Vagina (tissue), 2 donors: ENCODE results near the gene GRAMD4. TPM values are rescaled to one million over a fixed set of nuclear protein-coding genes. Genes with fewer than 3 reads are reported as not detected.

Experiments used
- DNase-seq, 2 donors: peaks; one replicate each; pipeline ENCODE4 v3.0.0-alpha.2; 2017; ENCODE audit errors: extremely low spot score in 2 of 2
- H3K27ac ChIP-seq: fragments of 200-600 bp; sonication (generic); one replicate; pipeline ENCODE4 v1.5.1; 2019
- H3K27me3 ChIP-seq: fragments of 200-600 bp; sonication (generic); one replicate; pipeline ENCODE4 v1.5.1; 2019
- H3K36me3 ChIP-seq, 2 donors: fragments of 200-600 bp; sonication (generic); one replicate each; pipeline ENCODE4 v1.5.1; 2017 to 2019
- H3K4me1 ChIP-seq: fragments of 200-600 bp; sonication (generic); one replicate; pipeline ENCODE4 v1.5.1; 2019
- H3K4me3 ChIP-seq, 2 donors: fragments of 200-600 bp; sonication (generic); 1 replicate in 1 of 2; 2 replicates in 1 of 2; pipeline ENCODE4 v1.5.1; 2016 to 2019
- H3K9me3 ChIP-seq: fragments of 200-600 bp; sonication (generic); one replicate; pipeline ENCODE4 v1.5.1; 2019
- POLR2A ChIP-seq, 2 donors: fragments of 450-650 bp; IDR thresholded peaks; one replicate each; pipeline ENCODE4 v1.6.1; 2017; ENCODE audit warnings: antibody characterized with exemption in 2 of 2, mild to moderate bottlenecking in 2 of 2, moderate library complexity in 2 of 2
- POLR2AphosphoS5 ChIP-seq, 2 donors: sonication (generic); formaldehyde crosslinking; IDR thresholded peaks; one replicate each; pipeline ENCODE4 v1.9.0; 2017; ENCODE audit warnings: antibody characterized with exemption in 2 of 2, mild to moderate bottlenecking in 2 of 2, low read depth in 1 of 2; ENCODE audit not compliant: insufficient read depth in 1 of 2
- intact Hi-C: fragments of 100-400 bp; cut with DNase I; formaldehyde crosslinking; loops from one replicate; pipeline ENCODE4 v1.15.1; 2023
- total RNA-seq: library from RNA; depleted of rRNA; stranded (reverse); fragments of >200 nt; gene quantifications from one replicate; pipeline ENCODE4 v1.2.3, GENCODE V29; 2016
- TF ChIP-seq, protein P1 (sequence below), 3 experiments: fragments of 450-650 bp in 2 of 3; fragments of 200-600 bp in 1 of 3; sonication (generic) in 1 of 3; IDR thresholded peaks; one replicate each; pipeline ENCODE4 v1.5.1; 2017 to 2019; ENCODE audit warnings: antibody characterized with exemption in 3 of 3, mild to moderate bottlenecking in 2 of 3, moderate library complexity in 2 of 3

The GRAMD4 gene
- total RNA-seq, 1 donor from 2014 or later, result 28.7 TPM

GRCh38 chr22:46578251-46578823 lies 41.8 kb upstream of the GRAMD4 start:
- Histone ChIP-seq H3K4me1 (peaks cover 61% of the 10 kb centered on the region), H3K27ac (peak overlapping the region; percentile 70), H3K4me3 (peak overlapping the region; percentile 63 to 65), H3K36me3 (no peaks in the 10 kb centered on the region), H3K27me3 (no peaks in the 10 kb centered on the region), H3K9me3 (no peaks in the 10 kb centered on the region)
- no peak for DNase-seq
- intact Hi-C loops, result loop anchor here (5.0 kb wide), 1 partner anchor 159 kb away; the partner anchor contains the start of gene CERK
- TF ChIP-seq POLR2AphosphoS5 (IDR thresholded peaks at IDR 0.05; ENCODE audit: insufficient read depth in 1 of 2, low read depth in 1 of 2) (no peak), POLR2A (IDR thresholded peaks at IDR 0.05) (no peak)
- TF ChIP-seq, protein P1, sequence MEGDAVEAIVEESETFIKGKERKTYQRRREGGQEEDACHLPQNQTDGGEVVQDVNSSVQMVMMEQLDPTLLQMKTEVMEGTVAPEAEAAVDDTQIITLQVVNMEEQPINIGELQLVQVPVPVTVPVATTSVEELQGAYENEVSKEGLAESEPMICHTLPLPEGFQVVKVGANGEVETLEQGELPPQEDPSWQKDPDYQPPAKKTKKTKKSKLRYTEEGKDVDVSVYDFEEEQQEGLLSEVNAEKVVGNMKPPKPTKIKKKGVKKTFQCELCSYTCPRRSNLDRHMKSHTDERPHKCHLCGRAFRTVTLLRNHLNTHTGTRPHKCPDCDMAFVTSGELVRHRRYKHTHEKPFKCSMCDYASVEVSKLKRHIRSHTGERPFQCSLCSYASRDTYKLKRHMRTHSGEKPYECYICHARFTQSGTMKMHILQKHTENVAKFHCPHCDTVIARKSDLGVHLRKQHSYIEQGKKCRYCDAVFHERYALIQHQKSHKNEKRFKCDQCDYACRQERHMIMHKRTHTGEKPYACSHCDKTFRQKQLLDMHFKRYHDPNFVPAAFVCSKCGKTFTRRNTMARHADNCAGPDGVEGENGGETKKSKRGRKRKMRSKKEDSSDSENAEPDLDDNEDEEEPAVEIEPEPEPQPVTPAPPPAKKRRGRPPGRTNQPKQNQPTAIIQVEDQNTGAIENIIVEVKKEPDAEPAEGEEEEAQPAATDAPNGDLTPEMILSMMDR (IDR thresholded peaks at IDR 0.05), result no peak

GRCh38 chr22:46578824-46579561 lies 41.2 kb upstream of the GRAMD4 start:
- intact Hi-C loops, result loop anchor here (5.0 kb wide), 1 partner anchor 158 kb away; the partner anchor contains the start of gene CERK
- no peak for DNase-seq

GRCh38 chr22:46579751-46580449 lies 40.3 kb upstream of the GRAMD4 start:
- DNase-seq, result no peak
- no peaks in the 10 kb centered on the region for H3K27me3 ChIP-seq
- no peaks in the 10 kb centered on the region for H3K9me3 ChIP-seq
- H3K36me3 ChIP-seq, result no peaks in the 10 kb centered on the region
- TF ChIP-seq POLR2AphosphoS5 (IDR thresholded peaks at IDR 0.05; ENCODE audit: insufficient read depth in 1 of 2, low read depth in 1 of 2), result no peak
- TF ChIP-seq, protein P1 (IDR thresholded peaks at IDR 0.05), result no peak
- TF ChIP-seq POLR2A (IDR thresholded peaks at IDR 0.05), result no peak
- intact Hi-C loops, result loop anchor here (5.0 kb wide), 1 partner anchor 157 kb away; the partner anchor contains the start of gene CERK
- no peak overlapping the region for H3K4me3 ChIP-seq
- H3K4me1 ChIP-seq, result peaks cover 70% of the 10 kb centered on the region
- peak overlapping the region; percentile 70 for H3K27ac ChIP-seq

More at GRCh38 chr22:46578824-46579561, 41.2 kb upstream of the GRAMD4 start:
- Histone ChIP-seq H3K27me3 (no peaks in the 10 kb centered on the region), H3K4me3 (peak overlapping the region; percentile 22 to 63), H3K9me3 (no peaks in the 10 kb centered on the region), H3K4me1 (peaks cover 61% of the 10 kb centered on the region), H3K27ac (peak overlapping the region; percentile 70), H3K36me3 (no peaks in the 10 kb centered on the region)
- TF ChIP-seq, protein P1 (IDR thresholded peaks at IDR 0.05), result no peak
- TF ChIP-seq POLR2AphosphoS5 (IDR thresholded peaks at IDR 0.05; ENCODE audit: insufficient read depth in 1 of 2, low read depth in 1 of 2), result peak in 1 of 2 donors; percentile 44

DNA sequence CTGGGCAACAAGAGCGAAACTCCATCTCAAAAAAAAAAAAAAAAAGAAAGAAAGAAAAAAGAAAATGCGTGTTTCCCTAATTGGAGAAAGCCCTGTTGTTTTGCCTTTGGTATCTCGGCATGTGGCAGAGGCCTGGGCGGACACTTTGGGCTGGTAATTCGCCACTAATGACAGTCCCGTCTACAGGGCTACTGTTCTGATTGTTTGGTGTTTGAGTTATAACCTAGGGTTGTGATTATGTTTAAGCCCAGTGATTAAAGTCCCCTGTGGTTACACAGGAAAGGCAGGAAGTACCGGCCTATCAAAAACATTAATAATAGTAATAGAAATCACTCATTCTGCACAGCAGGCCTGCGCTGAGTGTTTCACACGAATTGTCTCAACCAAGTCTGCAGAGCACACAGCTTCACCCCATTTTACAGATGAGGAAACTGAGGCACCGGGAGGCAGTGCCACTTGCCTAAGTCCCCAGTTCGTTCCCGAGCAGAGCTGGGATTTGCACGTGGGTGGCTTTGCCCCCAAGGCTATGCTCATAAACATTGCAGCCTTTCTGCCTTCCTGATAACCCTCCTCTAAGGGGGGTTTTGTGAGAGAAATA lies 39.1 kb upstream of the GRAMD4 start:
- DNase-seq, result no peak
- Histone ChIP-seq H3K4me3 (no peak overlapping the region), H3K9me3 (no peaks in the 10 kb centered on the region), H3K36me3 (no peaks in the 10 kb centered on the region), H3K4me1 (peaks cover 70% of the 10 kb centered on the region), H3K27ac (no peak overlapping the region), H3K27me3 (no peaks in the 10 kb centered on the region)
- intact Hi-C loops, result no loop called here
- TF ChIP-seq, protein P1 (IDR thresholded peaks at IDR 0.05), result no peak
- TF ChIP-seq POLR2A (IDR thresholded peaks at IDR 0.05) (no peak), POLR2AphosphoS5 (IDR thresholded peaks at IDR 0.05; ENCODE audit: insufficient read depth in 1 of 2, low read depth in 1 of 2) (no peak)
